SK-N-SH (cell line): Measurements from ENCODE around the gene NFIA. TPM values are rescaled to one million over a fixed set of nuclear protein-coding genes. Genes with fewer than 3 reads are reported as not detected.

Experiments
- CTCF ChIA-PET: fragments of 300-600, 350-600 bp; formaldehyde crosslinking; extraction: SDS; loops from one replicate; lab custom pipeline; 2021; lab: Yijun Ruan, JAX
- POLR2A ChIA-PET: fragments of 350-600 bp; sonication (Branson Sonifier 250); formaldehyde crosslinking; extraction: SDS; loops from one replicate; lab custom pipeline; 2020; ENCODE audit warnings: antibody characterized with exemption, inconsistent platforms; lab: Yijun Ruan, JAX
- DNase-seq: peaks from one replicate; pipeline ENCODE4 v3.0.0; 2012
- H2AFZ ChIP-seq: fragments of 200-600 bp; sonication (generic); 2 replicates; pipeline ENCODE4 v1.8.1; 2016; ENCODE audit warnings: antibody characterized with exemption, mild to moderate bottlenecking, low read depth
- H3F3A ChIP-seq: fragments of 200-600 bp; sonication (generic); replicated peaks from 2 replicates; pipeline ENCODE3; 2016; ENCODE audit warnings: antibody characterized with exemption, mild to moderate bottlenecking; ENCODE audit not compliant: insufficient read depth
- H3K27ac ChIP-seq, 2 experiments: fragments of 200-500 bp in 1 of 2; fragments of 200-600 bp in 1 of 2; sonication (Bioruptor generic) in 1 of 2; sonication (generic), shearing (Covaris generic) in 1 of 2; 2 replicates each; pipeline versions ENCODE4 v1.5.1 to v1.6.1; 2014 to 2016; ENCODE audit warnings: low read depth in 2 of 2, inconsistent platforms in 1 of 2, low read length in 1 of 2, mild to moderate bottlenecking in 1 of 2, mixed read lengths in 1 of 2
- H3K27me3 ChIP-seq: fragments of 200-600 bp; sonication (generic), shearing (Covaris generic); 2 replicates; pipeline ENCODE4 v1.6.1; 2016; ENCODE audit warnings: mixed run types; ENCODE audit not compliant: insufficient read depth
- H3K36me3 ChIP-seq, 2 experiments: fragments of 200-500 bp in 1 of 2; fragments of 200-600 bp in 1 of 2; sonication (Bioruptor generic) in 1 of 2; sonication (generic) in 1 of 2; replicated peaks in 1 of 2; 2 replicates each; pipeline versions ENCODE3 to v1.5.1; 2014 to 2016; ENCODE audit warnings: low read length in 1 of 2, mild to moderate bottlenecking in 1 of 2; ENCODE audit not compliant: insufficient read depth in 2 of 2, control insufficient read depth in 1 of 2
- H3K4me1 ChIP-seq, 2 experiments: fragments of 200-500 bp in 1 of 2; fragments of 200-600 bp in 1 of 2; sonication (Bioruptor generic) in 1 of 2; sonication (generic), shearing (Covaris generic) in 1 of 2; 2 replicates each; pipeline versions ENCODE4 v1.5.1 to v1.6.1; 2014 to 2016; ENCODE audit warnings: low read depth in 1 of 2, low read length in 1 of 2, mixed run types in 1 of 2; ENCODE audit not compliant: insufficient read depth in 2 of 2, control insufficient read depth in 1 of 2
- H3K4me2 ChIP-seq: fragments of 200-600 bp; sonication (generic), shearing (Covaris generic); 2 replicates; pipeline ENCODE4 v1.6.1; 2017; ENCODE audit warnings: mixed run types
- H3K4me3 ChIP-seq, 2 experiments: fragments of 200-500 bp in 1 of 2; fragments of 200-600 bp in 1 of 2; sonication (Bioruptor generic) in 1 of 2; sonication (generic), shearing (Covaris generic) in 1 of 2; 2 replicates each; pipeline versions ENCODE4 v1.5.1 to v1.8.1; 2014 to 2016; ENCODE audit warnings: low read depth in 2 of 2, inconsistent platforms in 1 of 2, low read length in 1 of 2, mild to moderate bottlenecking in 1 of 2, mixed read lengths in 1 of 2, moderate library complexity in 1 of 2
- H3K79me2 ChIP-seq: fragments of 200-600 bp; sonication (generic); 2 replicates; pipeline ENCODE4 v1.8.1; 2017; ENCODE audit warnings: mild to moderate bottlenecking; ENCODE audit not compliant: insufficient read depth
- H3K9ac ChIP-seq: fragments of 200-600 bp; sonication (generic); 2 replicates; pipeline ENCODE4 v1.6.1; 2017; ENCODE audit warnings: mixed run types
- H3K9me2 ChIP-seq: fragments of 200-600 bp; sonication (generic); 2 replicates; pipeline ENCODE4 v1.6.1; 2017; ENCODE audit warnings: mixed run types
- H3K9me3 ChIP-seq: fragments of 200-600 bp; sonication (generic); 2 replicates; pipeline ENCODE4 v1.6.1; 2017; ENCODE audit warnings: mixed run types, mild to moderate bottlenecking, moderate library complexity
- H4K20me1 ChIP-seq: fragments of 200-600 bp; sonication (generic); 2 replicates; pipeline ENCODE4 v1.6.1; 2017; ENCODE audit warnings: mild to moderate bottlenecking, mixed run types; ENCODE audit not compliant: insufficient read depth
- EZH2phosphoT487 ChIP-seq: fragments of 200-600 bp; sonication (generic); IDR thresholded peaks from 2 replicates; pipeline ENCODE4 v1.6.1; 2017; ENCODE audit warnings: low read depth, mixed run types, mild to moderate bottlenecking, antibody characterized with exemption, moderate library complexity, borderline replicate concordance
- FOSL2 ChIP-seq: IDR thresholded peaks from 2 replicates; pipeline ENCODE4 v1.4.0; 2012; ENCODE audit warnings: low read depth, mild to moderate bottlenecking, moderate library complexity, borderline replicate concordance
- FOXJ3 ChIP-seq: sonication (generic); formaldehyde crosslinking; IDR thresholded peaks from 2 replicates; pipeline ENCODE4 v1.5.1; 2020; ENCODE audit warnings: mild to moderate bottlenecking, missing genetic modification reagents
- FOXM1 ChIP-seq: IDR thresholded peaks from 2 replicates; pipeline ENCODE4 v1.4.0; 2012; ENCODE audit warnings: low read depth, mild to moderate bottlenecking
- MEF2A ChIP-seq: IDR thresholded peaks from 2 replicates; pipeline ENCODE4 v1.4.0; 2012; ENCODE audit warnings: low read depth, borderline replicate concordance
- NFIC ChIP-seq: IDR thresholded peaks from 2 replicates; pipeline ENCODE4 v1.4.0; 2012; ENCODE audit warnings: borderline replicate concordance
- NRF1 ChIP-seq: IDR thresholded peaks from 2 replicates; pipeline ENCODE4 v1.6.1; 2012; ENCODE audit warnings: low read depth, mild to moderate bottlenecking, low read length
- RAD21 ChIP-seq: IDR thresholded peaks from 2 replicates; pipeline ENCODE4 v1.6.1; 2012; ENCODE audit warnings: mild to moderate bottlenecking, low read length
- RFX5 ChIP-seq: IDR thresholded peaks from 2 replicates; pipeline ENCODE4 v1.6.1; 2012; ENCODE audit warnings: mild to moderate bottlenecking, improper control_type of control experiment, low read length
- RXRA ChIP-seq: IDR thresholded peaks from 2 replicates; pipeline ENCODE4 v1.4.0; 2012; ENCODE audit warnings: low read depth, mild to moderate bottlenecking, borderline replicate concordance
- TCF12 ChIP-seq: IDR thresholded peaks from 2 replicates; pipeline ENCODE4 v1.4.0; 2012
- TEAD4 ChIP-seq: IDR thresholded peaks from 2 replicates; pipeline ENCODE4 v1.4.0; 2012; ENCODE audit warnings: mild to moderate bottlenecking, borderline replicate concordance; ENCODE audit not compliant: insufficient read depth
- WGBS: methylation state at CpG from one replicate; pipeline ENCODE4 v1.1.6; 2017; ENCODE audit warnings: low lambda C conversion rate; 5-methylcytosine and 5-hydroxymethylcytosine counted together
- polyA plus RNA-seq, 3 experiments: library from polyadenylated mRNA; depleted of rRNA; stranded (reverse); fragments of >200 nt; gene quantifications; 2 replicates each; pipeline ENCODE4 v1.2.3, GENCODE V29; 2012
- TF ChIP-seq, protein P1 (sequence below): fragments of 150-350 bp; IDR thresholded peaks from 2 replicates; pipeline ENCODE4 v1.6.1; 2016; ENCODE audit warnings: mild to moderate bottlenecking, low read depth, low read length
- TF ChIP-seq, protein P2 (sequence below): IDR thresholded peaks from 2 replicates; pipeline ENCODE4 v1.6.1; 2012; ENCODE audit warnings: mild to moderate bottlenecking, low read depth, low read length, moderate library complexity
- TF ChIP-seq, protein P3 (sequence below): IDR thresholded peaks from 2 replicates; pipeline ENCODE4 v1.4.0; 2012; ENCODE audit warnings: low read depth, borderline replicate concordance
- TF ChIP-seq, protein P4 (sequence below): IDR thresholded peaks from 2 replicates; pipeline ENCODE4 v1.4.0; 2012; ENCODE audit warnings: low read depth
- TF ChIP-seq, protein P5 (sequence below): IDR thresholded peaks from 2 replicates; pipeline ENCODE4 v1.4.0; 2012; ENCODE audit warnings: low read depth, borderline replicate concordance

The NFIA gene
- polyA plus RNA-seq, 1 of the 3 experiments (the other 2 are of a cell fraction), result 3.3 TPM

DNA sequence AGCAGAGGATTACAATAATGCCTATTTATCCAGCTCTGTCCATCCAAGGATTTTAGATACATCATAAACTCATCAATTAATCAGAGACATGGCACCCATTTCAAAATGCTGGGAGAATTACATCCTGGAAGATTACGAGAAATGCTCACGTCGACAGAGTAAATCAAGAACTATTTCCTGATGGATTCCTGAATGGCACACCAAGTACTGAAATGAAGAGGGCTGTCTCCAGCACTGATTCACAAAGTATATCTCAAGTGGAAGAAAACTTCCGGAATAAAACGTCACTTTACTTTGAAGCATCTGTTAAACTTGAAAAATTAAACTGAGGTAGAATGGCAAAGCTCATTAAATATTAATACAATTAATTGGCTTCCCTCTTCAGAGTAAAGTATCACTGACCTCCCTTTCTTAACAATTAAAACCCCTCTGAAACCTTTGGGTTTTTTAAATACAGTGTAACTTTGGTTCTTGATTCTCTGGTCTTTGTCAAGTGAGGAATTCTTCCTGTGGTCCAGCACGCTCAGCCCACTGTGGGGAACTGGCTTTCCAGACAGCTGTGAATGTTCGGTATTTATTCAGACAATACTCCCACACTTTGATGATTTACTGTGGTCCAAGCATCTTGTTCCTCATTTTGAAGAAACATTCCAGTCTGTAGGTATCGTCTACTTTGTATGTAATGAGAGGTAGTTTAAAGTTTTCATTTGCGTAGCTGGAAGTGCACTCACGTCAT, 288.0 kb downstream of the NFIA start:
- Histone ChIP-seq H3K4me1 (peaks cover 4 to 5% of the 10 kb centered on the region in 2 experiments; a peak in 3 of 4 replicates), H3K27ac (no peak overlapping the region), H3K9me3 (no peaks in the 10 kb centered on the region), H3K4me2 (no peak overlapping the region), H3K36me3 (peaks cover 0 to 4% of the 10 kb centered on the region in 2 experiments), H3K9ac (no peak overlapping the region), H3F3A (no peaks in the 10 kb centered on the region), H3K4me3 (no peak overlapping the region), H3K9me2 (no peaks in the 10 kb centered on the region), H3K27me3 (no peaks in the 10 kb centered on the region), H3K79me2 (no peaks in the 10 kb centered on the region), H4K20me1 (no peaks in the 10 kb centered on the region), H2AFZ (no peak overlapping the region)
- CTCF ChIA-PET, result interaction anchor here (1.5 kb wide), 1 partner anchor 23 kb away, joined by 3 read pairs; no protein-coding TSS in a partner anchor
- TF ChIP-seq RAD21 (no peak), NFIC (no peak)
- TF ChIP-seq, protein P1, sequence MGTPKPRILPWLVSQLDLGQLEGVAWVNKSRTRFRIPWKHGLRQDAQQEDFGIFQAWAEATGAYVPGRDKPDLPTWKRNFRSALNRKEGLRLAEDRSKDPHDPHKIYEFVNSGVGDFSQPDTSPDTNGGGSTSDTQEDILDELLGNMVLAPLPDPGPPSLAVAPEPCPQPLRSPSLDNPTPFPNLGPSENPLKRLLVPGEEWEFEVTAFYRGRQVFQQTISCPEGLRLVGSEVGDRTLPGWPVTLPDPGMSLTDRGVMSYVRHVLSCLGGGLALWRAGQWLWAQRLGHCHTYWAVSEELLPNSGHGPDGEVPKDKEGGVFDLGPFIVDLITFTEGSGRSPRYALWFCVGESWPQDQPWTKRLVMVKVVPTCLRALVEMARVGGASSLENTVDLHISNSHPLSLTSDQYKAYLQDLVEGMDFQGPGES, result no peak
- DNase-seq, result no peak
- 98% methylated on average over 10 of the region's 10 CpGs for WGBS
- POLR2A ChIA-PET, result no interaction called here

DNA sequence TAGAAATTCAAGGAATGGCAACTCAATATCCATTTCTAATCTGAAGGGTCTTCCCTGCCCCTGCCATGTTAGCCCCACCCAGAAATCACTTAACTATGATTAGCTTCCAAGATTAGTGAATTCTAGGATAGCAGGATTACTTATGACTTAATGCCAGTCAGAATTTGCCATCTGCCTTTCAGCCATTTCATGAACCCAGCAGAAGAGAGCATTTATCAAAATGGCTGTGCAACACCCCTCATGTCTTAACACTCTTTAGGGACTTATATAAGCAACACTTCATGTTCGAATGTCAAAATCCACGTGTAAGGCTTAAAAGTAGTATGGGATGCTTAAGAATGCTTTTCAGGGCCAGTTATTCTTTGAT, 288.5 kb downstream of the NFIA start:
- DNase-seq, result no peak
- peaks cover 0 to 4% of the 10 kb centered on the region in 2 experiments for H3K36me3 ChIP-seq
- no peaks in the 10 kb centered on the region for H4K20me1 ChIP-seq
- peaks cover 4 to 5% of the 10 kb centered on the region in 2 experiments; a peak in 3 of 4 replicates for H3K4me1 ChIP-seq
- H3K27ac ChIP-seq, result no peak overlapping the region
- H3K9me3 ChIP-seq, result no peaks in the 10 kb centered on the region
- H3K27me3 ChIP-seq, result no peaks in the 10 kb centered on the region
- H3K9me2 ChIP-seq, result no peaks in the 10 kb centered on the region
- no peak overlapping the region for H2AFZ ChIP-seq
- CTCF ChIA-PET, result no interaction called here
- WGBS, result 98% methylated on average over 2 of the region's 2 CpGs
- POLR2A ChIA-PET, result no interaction called here
- no peaks in the 10 kb centered on the region for H3F3A ChIP-seq
- no peak overlapping the region for H3K4me2 ChIP-seq
- no peak overlapping the region for H3K9ac ChIP-seq
- no peak overlapping the region for H3K4me3 ChIP-seq
- no peaks in the 10 kb centered on the region for H3K79me2 ChIP-seq
- TF ChIP-seq, protein P1, result no peak
- TF ChIP-seq TEAD4, result no peak
- TF ChIP-seq, protein P2, sequence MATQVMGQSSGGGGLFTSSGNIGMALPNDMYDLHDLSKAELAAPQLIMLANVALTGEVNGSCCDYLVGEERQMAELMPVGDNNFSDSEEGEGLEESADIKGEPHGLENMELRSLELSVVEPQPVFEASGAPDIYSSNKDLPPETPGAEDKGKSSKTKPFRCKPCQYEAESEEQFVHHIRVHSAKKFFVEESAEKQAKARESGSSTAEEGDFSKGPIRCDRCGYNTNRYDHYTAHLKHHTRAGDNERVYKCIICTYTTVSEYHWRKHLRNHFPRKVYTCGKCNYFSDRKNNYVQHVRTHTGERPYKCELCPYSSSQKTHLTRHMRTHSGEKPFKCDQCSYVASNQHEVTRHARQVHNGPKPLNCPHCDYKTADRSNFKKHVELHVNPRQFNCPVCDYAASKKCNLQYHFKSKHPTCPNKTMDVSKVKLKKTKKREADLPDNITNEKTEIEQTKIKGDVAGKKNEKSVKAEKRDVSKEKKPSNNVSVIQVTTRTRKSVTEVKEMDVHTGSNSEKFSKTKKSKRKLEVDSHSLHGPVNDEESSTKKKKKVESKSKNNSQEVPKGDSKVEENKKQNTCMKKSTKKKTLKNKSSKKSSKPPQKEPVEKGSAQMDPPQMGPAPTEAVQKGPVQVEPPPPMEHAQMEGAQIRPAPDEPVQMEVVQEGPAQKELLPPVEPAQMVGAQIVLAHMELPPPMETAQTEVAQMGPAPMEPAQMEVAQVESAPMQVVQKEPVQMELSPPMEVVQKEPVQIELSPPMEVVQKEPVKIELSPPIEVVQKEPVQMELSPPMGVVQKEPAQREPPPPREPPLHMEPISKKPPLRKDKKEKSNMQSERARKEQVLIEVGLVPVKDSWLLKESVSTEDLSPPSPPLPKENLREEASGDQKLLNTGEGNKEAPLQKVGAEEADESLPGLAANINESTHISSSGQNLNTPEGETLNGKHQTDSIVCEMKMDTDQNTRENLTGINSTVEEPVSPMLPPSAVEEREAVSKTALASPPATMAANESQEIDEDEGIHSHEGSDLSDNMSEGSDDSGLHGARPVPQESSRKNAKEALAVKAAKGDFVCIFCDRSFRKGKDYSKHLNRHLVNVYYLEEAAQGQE, result no peak
- TF ChIP-seq EZH2phosphoT487, result no peak
- TF ChIP-seq FOXM1, result no peak
- TF ChIP-seq FOSL2, result no peak
- TF ChIP-seq, protein P3, sequence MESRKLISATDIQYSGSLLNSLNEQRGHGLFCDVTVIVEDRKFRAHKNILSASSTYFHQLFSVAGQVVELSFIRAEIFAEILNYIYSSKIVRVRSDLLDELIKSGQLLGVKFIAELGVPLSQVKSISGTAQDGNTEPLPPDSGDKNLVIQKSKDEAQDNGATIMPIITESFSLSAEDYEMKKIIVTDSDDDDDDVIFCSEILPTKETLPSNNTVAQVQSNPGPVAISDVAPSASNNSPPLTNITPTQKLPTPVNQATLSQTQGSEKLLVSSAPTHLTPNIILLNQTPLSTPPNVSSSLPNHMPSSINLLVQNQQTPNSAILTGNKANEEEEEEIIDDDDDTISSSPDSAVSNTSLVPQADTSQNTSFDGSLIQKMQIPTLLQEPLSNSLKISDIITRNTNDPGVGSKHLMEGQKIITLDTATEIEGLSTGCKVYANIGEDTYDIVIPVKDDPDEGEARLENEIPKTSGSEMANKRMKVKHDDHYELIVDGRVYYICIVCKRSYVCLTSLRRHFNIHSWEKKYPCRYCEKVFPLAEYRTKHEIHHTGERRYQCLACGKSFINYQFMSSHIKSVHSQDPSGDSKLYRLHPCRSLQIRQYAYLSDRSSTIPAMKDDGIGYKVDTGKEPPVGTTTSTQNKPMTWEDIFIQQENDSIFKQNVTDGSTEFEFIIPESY, result no peak
- TF ChIP-seq NRF1, result no peak
- TF ChIP-seq, protein P4, sequence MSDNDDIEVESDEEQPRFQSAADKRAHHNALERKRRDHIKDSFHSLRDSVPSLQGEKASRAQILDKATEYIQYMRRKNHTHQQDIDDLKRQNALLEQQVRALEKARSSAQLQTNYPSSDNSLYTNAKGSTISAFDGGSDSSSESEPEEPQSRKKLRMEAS, result no peak
- TF ChIP-seq FOXJ3 (CRISPR knock-in tag), result no peak
- TF ChIP-seq, protein P5, sequence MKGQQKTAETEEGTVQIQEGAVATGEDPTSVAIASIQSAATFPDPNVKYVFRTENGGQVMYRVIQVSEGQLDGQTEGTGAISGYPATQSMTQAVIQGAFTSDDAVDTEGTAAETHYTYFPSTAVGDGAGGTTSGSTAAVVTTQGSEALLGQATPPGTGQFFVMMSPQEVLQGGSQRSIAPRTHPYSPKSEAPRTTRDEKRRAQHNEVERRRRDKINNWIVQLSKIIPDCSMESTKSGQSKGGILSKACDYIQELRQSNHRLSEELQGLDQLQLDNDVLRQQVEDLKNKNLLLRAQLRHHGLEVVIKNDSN, result no peak
- TF ChIP-seq RFX5, result no peak
- TF ChIP-seq TCF12, result no peak
- TF ChIP-seq MEF2A, result no peak
- no peak for TF ChIP-seq RXRA
